HK-2 (cell line): ENCODE data around the gene OSBPL5.

Experiments used
- DNase-seq: peaks from one replicate; pipeline ENCODE4 v3.0.0-alpha.2; 2018; ENCODE audit not compliant: unreplicated experiment

Gene OSBPL5

GRCh38 chr11:3099178-3099577, 65.9 kb downstream of the OSBPL5 start:
- no peak for DNase-seq

GRCh38 chr11:3096909-3097530, 68.1 kb downstream of the OSBPL5 start:
- no peak for DNase-seq

GRCh38 chr11:3095712-3096361, 69.3 kb downstream of the OSBPL5 start:
- no peak for DNase-seq

GRCh38 chr11:3094223-3094824, 70.8 kb downstream of the OSBPL5 start:
- no peak for DNase-seq

GRCh38 chr11:3093281-3094191, 71.6 kb downstream of the OSBPL5 start:
- no peak for DNase-seq

- no peak for DNase-seq
Observed at GRCh38 chr11:3092603-3093141, 72.4 kb downstream of the OSBPL5 start.

GRCh38 chr11:3091846-3092602, 73.1 kb downstream of the OSBPL5 start:
- DNase-seq, result peak; percentile 71

- DNase-seq, result no peak
Observed at GRCh38 chr11:3091081-3091845, 73.8 kb downstream of the OSBPL5 start.

- no peak for DNase-seq
Observed at GRCh38 chr11:3090096-3090901, 74.8 kb downstream of the OSBPL5 start.

- DNase-seq, result no peak
Observed at GRCh38 chr11:3089236-3090061, 75.7 kb downstream of the OSBPL5 start.

- no peak for DNase-seq
Observed at GRCh38 chr11:3088806-3089205, 76.3 kb downstream of the OSBPL5 start.

- no peak for DNase-seq
Observed at GRCh38 chr11:3087821-3088800, 77.0 kb downstream of the OSBPL5 start.

- no peak for DNase-seq
Observed at GRCh38 chr11:3087373-3087772, 77.7 kb downstream of the OSBPL5 start.

- no peak for DNase-seq
Observed at GRCh38 chr11:3086671-3087150, 78.4 kb downstream of the OSBPL5 start.

- no peak for DNase-seq
Observed at GRCh38 chr11:3086114-3086513, 79.0 kb downstream of the OSBPL5 start.

- no peak for DNase-seq
Observed at GRCh38 chr11:3085052-3085451, 80.1 kb downstream of the OSBPL5 start.

GRCh38 chr11:3083321-3083720, 81.8 kb downstream of the OSBPL5 start:
- DNase-seq, result no peak
